HepG2 (cell line): ENCODE results near the gene MAPRE3. TPM values are rescaled to one million over a fixed set of nuclear protein-coding genes. Genes with fewer than 3 reads are reported as not detected.

Experiments used
- ATAC-seq: fragments of 200-7000 bp; cut with Tn5 transposase; 3 replicates; pipeline ENCODE4 v1.9.1; 2020; ENCODE audit warnings: mild to moderate bottlenecking, moderate library complexity
- BruUV-seq: library from RNA; stranded (reverse); fragments of 400-500 nt; replicated peaks from 2 replicates; lab custom pipeline; 2021; lab: Mats Ljungman, UMichigan
- CTCF ChIA-PET: fragments of 300-600 bp; formaldehyde crosslinking; extraction: SDS; loops from one replicate; lab custom pipeline; 2021; ENCODE audit warnings: low total read pairs, inconsistent platforms, low intra/inter-chr PET ratio; lab: Yijun Ruan, JAX
- POLR2A ChIA-PET: fragments of 350-600 bp; sonication (Branson Sonifier 250); formaldehyde crosslinking; loops from one replicate; lab custom pipeline; 2020; ENCODE audit warnings: antibody characterized with exemption, inconsistent platforms; lab: Yijun Ruan, JAX
- DNase-seq: peaks from one replicate; pipeline ENCODE4 v3.0.0-alpha.2; 2015; ENCODE audit warnings: low spot score
- FAIRE-seq: peaks from 3 replicates; lab custom pipeline; 2011; peaks lifted over from hg19 to GRCh38; lab: Jason Lieb, UNC
- H2AFZ ChIP-seq: one replicate; pipeline ENCODE4 v1.6.1; 2011; ENCODE audit warnings: low read length, inconsistent platforms
- H3K27ac ChIP-seq: fragments of 300-600 bp; 3 replicates; pipeline ENCODE4 v1.8.0; 2011; ENCODE audit warnings: mixed run types, mild to moderate bottlenecking, mixed read lengths, low read length, inconsistent platforms; ENCODE audit not compliant: insufficient read depth; ENCODE audit errors: extremely low read length
- H3K27me3 ChIP-seq, 2 experiments: fragments of 200-600 bp in 1 of 2; 2 replicates in 1 of 2; 3 replicates in 1 of 2; pipeline versions ENCODE4 v1.6.0 to v1.8.0; 2011; ENCODE audit warnings: low read length in 2 of 2, mild to moderate bottlenecking in 2 of 2, moderate library complexity in 2 of 2, inconsistent platforms in 1 of 2; ENCODE audit not compliant: insufficient read depth in 2 of 2, control insufficient read depth in 1 of 2
- H3K36me3 ChIP-seq, 2 experiments: fragments of 200-600 bp in 1 of 2; replicated peaks in 1 of 2; 2 replicates in 1 of 2; 3 replicates in 1 of 2; pipeline versions ENCODE4 v1.5.1 to v1.8.0; 2011; ENCODE audit warnings: low read length in 2 of 2, inconsistent platforms in 1 of 2; ENCODE audit not compliant: insufficient read depth in 2 of 2, control insufficient read depth in 1 of 2
- H3K4me1 ChIP-seq: 2 replicates; pipeline ENCODE4 v1.5.1; 2012; ENCODE audit warnings: low read length, inconsistent platforms; ENCODE audit not compliant: insufficient read depth
- H3K4me2 ChIP-seq: 2 replicates; pipeline ENCODE4 v1.6.0; 2011; ENCODE audit warnings: low read depth, low read length, inconsistent platforms
- H3K4me3 ChIP-seq, 3 experiments: fragments of 200-600 bp in 1 of 3; sonication (generic), shearing (Covaris generic) in 1 of 3; replicated peaks in 1 of 3; 2 replicates each; pipeline ENCODE4 v1.5.1; 2011 to 2016; ENCODE audit warnings: low read length in 3 of 3, inconsistent platforms in 2 of 3, low read depth in 2 of 3, mild to moderate bottlenecking in 2 of 3, control low read depth in 1 of 3, mixed read lengths in 1 of 3; ENCODE audit not compliant: insufficient read depth in 1 of 3
- H3K79me2 ChIP-seq: one replicate; pipeline ENCODE4 v1.6.1; 2011; ENCODE audit warnings: low read length, inconsistent platforms; ENCODE audit not compliant: insufficient read depth
- H3K9ac ChIP-seq: 2 replicates; pipeline ENCODE4 v1.6.0; 2011; ENCODE audit warnings: mild to moderate bottlenecking, low read depth, low read length, inconsistent platforms; ENCODE audit not compliant: insufficient read depth
- H3K9me3 ChIP-seq: 2 replicates; pipeline ENCODE4 v1.5.1; 2012; ENCODE audit warnings: mild to moderate bottlenecking, low read length
- H4K20me1 ChIP-seq: 2 replicates; pipeline ENCODE4 v1.6.0; 2011; ENCODE audit warnings: inconsistent platforms, mild to moderate bottlenecking, low read length, moderate library complexity; ENCODE audit not compliant: insufficient read depth
- ATRX ChIP-seq: sonication (generic); formaldehyde crosslinking; IDR thresholded peaks from 2 replicates; pipeline ENCODE4 v1.4.0; 2020; ENCODE audit warnings: missing genetic modification reagents, borderline replicate concordance
- CTCF ChIP-seq: sonication (generic); formaldehyde crosslinking; IDR thresholded peaks from 2 replicates; pipeline ENCODE4 v1.5.0; 2020; ENCODE audit warnings: mild to moderate bottlenecking, missing genetic modification reagents, moderate library complexity
- FOXO4 ChIP-seq: sonication (generic); formaldehyde crosslinking; conservative IDR thresholded peaks from 2 replicates; pipeline ENCODE4 v1.8.1; 2023; ENCODE audit warnings: missing genetic modification reagents
- TFE3 ChIP-seq: IDR thresholded peaks from 2 replicates; pipeline ENCODE4 v1.6.1; 2016
- ZFAT ChIP-seq: sonication (generic); formaldehyde crosslinking; conservative IDR thresholded peaks from 2 replicates; pipeline ENCODE4 v1.8.1; 2023; ENCODE audit warnings: missing genetic modification reagents, inconsistent platforms
- ZNF296 ChIP-seq: sonication (generic); formaldehyde crosslinking; conservative IDR thresholded peaks from 2 replicates; pipeline ENCODE4 v1.5.0; 2020; ENCODE audit warnings: mild to moderate bottlenecking, missing genetic modification reagents
- ZNF687 ChIP-seq: sonication (generic); formaldehyde crosslinking; IDR thresholded peaks from 2 replicates; pipeline ENCODE4 v1.5.1; 2020; ENCODE audit warnings: mild to moderate bottlenecking, missing genetic modification reagents, moderate library complexity
- WGBS: methylation state at CpG from one replicate; pipeline ENCODE4 v1.1.6; 2017; ENCODE audit warnings: low lambda C conversion rate; 5-methylcytosine and 5-hydroxymethylcytosine counted together
- in situ Hi-C: cut with HindIII; loops from 2 replicates; pipeline ENCODE4 v1.10.0; 2017; ENCODE audit warnings: low pct_unique_long_range_greater_than_20kb; ENCODE audit not compliant: extremely low pct_ligation_motif_present
- intact Hi-C: fragments of 100-400 bp; cut with micrococcal nuclease; formaldehyde crosslinking; loops from one replicate; pipeline ENCODE4 v1.10.0; 2022; ENCODE audit not compliant: unreplicated experiment
- polyA plus RNA-seq, 8 experiments: library from polyadenylated mRNA; depleted of rRNA in 3 of 8; stranded (reverse) in 7 of 8; unstranded in 1 of 8; fragments of >200 nt; fragmentation: Illumina TruSeq in 4 of 8; extraction: Trizol in 4 of 8; gene quantifications; 2 replicates each; pipeline versions ENCODE4 v1.2.1 to v1.2.3, GENCODE V29; 2011 to 2016; ENCODE audit warnings: low read depth in 4 of 8, missing spikeins in 1 of 8, mixed read lengths in 1 of 8; ENCODE audit not compliant: insufficient read depth in 1 of 8
- total RNA-seq, 5 experiments: library from RNA; depleted of rRNA; stranded (reverse); fragments of >200 nt; fragmentation: Illumina TruSeq; extraction: Trizol; gene quantifications; 2 replicates each; pipeline ENCODE4 v1.2.3, GENCODE V29; 2016; ENCODE audit warnings: low read depth in 1 of 5

Gene MAPRE3
- total and polyA plus RNA-seq, 2 of the 13 experiments (the other 11 are each of a cell fraction or from before 2014, with no cell fraction given): 0.31 to 0.91 TPM

GRCh38 chr2:27024188-27024587 lies 53.8 kb downstream of the MAPRE3 start:
- Histone ChIP-seq H3K79me2 (no peaks in the 10 kb centered on the region), H3K4me1 (peaks cover 32% of the 10 kb centered on the region), H3K27ac (no peak overlapping the region), H3K27me3 (no peaks in the 10 kb centered on the region), H3K36me3 (peaks cover 3 to 20% of the 10 kb centered on the region in 2 experiments; a peak in 3 of 5 replicates), H3K9ac (no peak overlapping the region), H2AFZ (no peak overlapping the region), H3K4me2 (no peak overlapping the region), H3K9me3 (no peaks in the 10 kb centered on the region), H3K4me3 (no peak overlapping the region), H4K20me1 (no peaks in the 10 kb centered on the region)
- ChIA-PET CTCF (no interaction called here), POLR2A (no interaction called here)
- BruUV-seq: no TSS peak
- in situ Hi-C loops (no loop called here), intact Hi-C loops (no loop called here)
- FAIRE-seq (no peak), ATAC-seq (peak; percentile 22), DNase-seq (no peak)
- TF ChIP-seq CTCF (CRISPR knock-in tag): 0 out of 2 replicates have a peak, but pooled peaks have one; percentile 29
- no peak for TF ChIP-seq ATRX
- TF ChIP-seq TFE3: no peak
- TF ChIP-seq ZNF687 (CRISPR knock-in tag): no peak
- TF ChIP-seq ZNF296: no peak
- no peak for TF ChIP-seq FOXO4 (CRISPR knock-in tag)
- TF ChIP-seq ZFAT (CRISPR knock-in tag): no peak
- 95% methylated on average over 17 of the region's 18 CpGs for WGBS
